GM12874 (cell line): Measurements from ENCODE around the gene CHD8.

Experiments used
- TF ChIP-seq, protein P1 (sequence below): IDR thresholded peaks from 2 replicates; pipeline ENCODE4 v1.5.1; 2011; ENCODE audit warnings: low read depth, mild to moderate bottlenecking, control low read depth, low read length, moderate library complexity; ENCODE audit not compliant: insufficient read depth

CHD8 gene

DNA sequence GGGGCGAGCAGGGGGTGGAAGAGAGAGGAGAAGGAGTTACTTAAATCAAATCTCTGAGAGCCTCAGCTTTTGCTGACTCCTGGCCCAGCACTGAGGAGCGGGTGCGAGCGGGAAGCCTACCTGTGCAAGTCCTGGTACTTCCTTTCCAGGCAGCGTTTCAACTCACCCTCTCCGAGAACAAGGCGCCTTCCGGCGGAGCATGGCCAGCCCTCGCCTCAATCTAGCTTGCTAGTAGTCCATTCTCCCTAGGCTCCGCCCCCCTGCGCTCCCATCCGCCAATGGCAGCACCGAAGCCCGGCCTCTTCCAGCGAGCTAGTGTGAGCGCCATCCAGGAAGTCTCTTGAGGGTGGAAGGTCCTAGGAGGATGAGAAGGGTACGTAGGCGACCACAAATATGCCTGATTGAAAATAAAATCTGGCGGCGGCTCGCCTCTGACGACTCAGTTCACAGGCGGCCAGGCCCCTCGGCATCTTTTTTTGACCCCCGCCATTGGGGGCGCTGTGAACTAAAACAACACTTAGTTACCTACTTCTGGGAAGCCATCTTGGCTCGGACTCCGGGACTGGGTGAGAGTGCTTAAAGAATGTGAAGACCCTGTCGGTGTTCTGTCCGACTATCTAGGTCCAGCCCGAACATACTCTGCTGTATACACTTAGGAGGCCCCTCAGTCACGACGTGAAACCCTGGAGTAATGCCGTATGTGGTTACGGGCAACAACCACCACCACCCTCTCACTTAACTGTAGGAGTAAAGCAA is at the start of gene CHD8:
Gene CHD8 (minus strand): TSS at position 212 of the 756 bp plus-strand sequence. CDS start 24,480 bp downstream, outside the sequence.
- TF ChIP-seq, protein P1, sequence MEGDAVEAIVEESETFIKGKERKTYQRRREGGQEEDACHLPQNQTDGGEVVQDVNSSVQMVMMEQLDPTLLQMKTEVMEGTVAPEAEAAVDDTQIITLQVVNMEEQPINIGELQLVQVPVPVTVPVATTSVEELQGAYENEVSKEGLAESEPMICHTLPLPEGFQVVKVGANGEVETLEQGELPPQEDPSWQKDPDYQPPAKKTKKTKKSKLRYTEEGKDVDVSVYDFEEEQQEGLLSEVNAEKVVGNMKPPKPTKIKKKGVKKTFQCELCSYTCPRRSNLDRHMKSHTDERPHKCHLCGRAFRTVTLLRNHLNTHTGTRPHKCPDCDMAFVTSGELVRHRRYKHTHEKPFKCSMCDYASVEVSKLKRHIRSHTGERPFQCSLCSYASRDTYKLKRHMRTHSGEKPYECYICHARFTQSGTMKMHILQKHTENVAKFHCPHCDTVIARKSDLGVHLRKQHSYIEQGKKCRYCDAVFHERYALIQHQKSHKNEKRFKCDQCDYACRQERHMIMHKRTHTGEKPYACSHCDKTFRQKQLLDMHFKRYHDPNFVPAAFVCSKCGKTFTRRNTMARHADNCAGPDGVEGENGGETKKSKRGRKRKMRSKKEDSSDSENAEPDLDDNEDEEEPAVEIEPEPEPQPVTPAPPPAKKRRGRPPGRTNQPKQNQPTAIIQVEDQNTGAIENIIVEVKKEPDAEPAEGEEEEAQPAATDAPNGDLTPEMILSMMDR = peak; percentile 70

- TF ChIP-seq, protein P1 = no peak
Observed at GRCh38 chr14:21505012-21505553, 49.2 kb upstream of the CHD8 start.

- TF ChIP-seq, protein P1 = no peak
Observed at GRCh38 chr14:21503376-21503775, 47.5 kb upstream of the CHD8 start.

DNA sequence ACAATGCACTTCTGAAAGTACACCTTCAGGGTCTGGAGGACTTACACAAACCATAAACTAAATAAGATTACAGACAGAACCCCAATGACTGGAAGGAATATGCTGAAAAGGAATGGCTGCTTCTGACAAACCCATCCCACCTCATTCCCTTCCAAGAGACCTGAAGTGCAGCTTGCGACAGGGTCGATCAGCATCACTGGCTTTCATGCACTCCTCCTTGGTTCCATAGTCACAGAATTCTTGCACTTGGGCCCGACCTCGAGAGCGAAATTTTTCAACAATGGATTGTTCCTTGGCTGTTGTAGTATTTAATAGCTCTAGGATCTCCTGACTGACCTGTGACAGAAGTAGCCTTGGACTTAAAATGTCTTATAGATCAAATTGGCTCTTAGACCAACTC is 45.6 kb upstream of the CHD8 start:
- TF ChIP-seq, protein P1 = no peak

DNA sequence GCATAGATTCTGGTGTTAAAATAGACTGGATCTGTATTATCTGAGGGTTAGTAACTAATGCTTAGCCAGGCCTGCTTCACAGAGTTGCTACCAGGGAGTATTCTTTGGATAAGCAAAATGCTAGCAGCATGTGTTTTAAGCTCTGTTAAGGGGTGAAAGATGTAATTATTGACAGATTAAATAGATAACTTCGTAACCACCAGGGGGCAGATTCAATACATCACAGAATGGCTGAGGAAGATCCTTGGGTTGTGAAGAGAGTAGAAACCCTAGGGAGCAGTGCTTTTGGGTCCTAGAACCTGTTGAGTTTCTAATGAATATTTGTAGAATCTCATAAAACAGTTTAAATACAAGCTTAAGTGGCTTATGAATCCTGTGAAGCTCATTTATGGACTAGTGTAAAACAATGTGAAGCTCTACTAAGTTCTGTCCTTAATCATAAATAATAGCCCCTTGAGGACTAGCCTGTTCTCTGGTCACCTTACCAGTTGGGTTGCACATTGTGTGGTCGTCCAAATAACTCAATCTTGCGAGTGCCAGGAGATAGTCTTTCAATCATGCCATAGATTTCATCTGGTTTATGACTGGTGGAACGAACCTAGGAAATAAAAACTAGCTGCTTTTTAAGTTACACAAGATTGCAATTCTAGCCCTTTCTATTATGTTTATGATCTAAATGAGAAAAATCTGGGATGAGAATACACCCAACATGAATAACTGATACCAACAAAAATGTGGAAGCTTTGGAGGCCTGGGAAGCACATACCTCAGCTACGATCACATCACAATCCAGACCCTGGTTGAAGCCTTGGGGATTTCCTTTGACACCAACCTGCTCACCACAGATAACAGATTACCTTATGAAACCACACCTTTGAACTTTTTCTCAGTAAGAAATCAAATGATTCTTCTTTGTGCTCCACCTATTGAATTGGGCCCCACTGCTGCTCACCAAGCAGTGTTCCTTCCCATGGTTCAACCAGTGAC is 42.9 kb upstream of the CHD8 start:
- TF ChIP-seq, protein P1 = peak; percentile 35

DNA sequence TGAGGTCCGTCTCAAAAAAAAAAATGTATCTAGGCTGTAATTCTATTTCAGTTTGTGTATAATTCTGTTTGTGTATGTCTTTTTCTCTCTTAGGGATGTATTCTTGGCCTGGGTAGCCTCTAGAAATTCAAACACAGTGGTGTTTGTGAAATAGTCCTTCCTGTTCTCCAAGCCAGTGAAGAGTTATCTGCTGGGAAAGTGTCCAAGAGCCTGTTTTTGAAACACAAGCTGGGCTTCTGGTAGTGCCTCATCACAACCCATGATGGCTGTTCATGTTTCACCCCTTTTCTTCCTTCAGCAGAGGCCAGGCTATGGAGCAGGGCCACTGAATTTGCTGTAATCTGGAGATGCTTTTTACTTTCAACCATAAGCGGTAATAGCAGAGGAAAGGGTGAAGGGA is 40.5 kb upstream of the CHD8 start:
- TF ChIP-seq, protein P1 = no peak
